SJCRH30 (cell line): ENCODE measurements around the gene SMAD9. TPM values are rescaled to one million over a fixed set of nuclear protein-coding genes. Genes with fewer than 3 reads are reported as not detected.

Experiments
- DNase-seq, 2 experiments: peaks; one replicate each; pipeline ENCODE4 v3.0.0-alpha.2; 2015 to 2020
- H3K27ac ChIP-seq: fragments of 250-450 bp; sonication (Bioruptor Pico); 2 replicates; pipeline ENCODE4 v1.5.1; 2020; ENCODE audit warnings: mild to moderate bottlenecking, moderate library complexity
- H3K27me3 ChIP-seq: fragments of 250-450 bp; sonication (Bioruptor Pico); 2 replicates; pipeline ENCODE4 v1.5.1; 2020; ENCODE audit warnings: mild to moderate bottlenecking, moderate library complexity
- H3K36me3 ChIP-seq: fragments of 250-450 bp; sonication (Bioruptor Pico); 2 replicates; pipeline ENCODE4 v1.5.1; 2020; ENCODE audit warnings: mild to moderate bottlenecking, moderate library complexity
- H3K4me1 ChIP-seq: fragments of 250-450 bp; sonication (Bioruptor Pico); 2 replicates; pipeline ENCODE4 v1.5.1; 2020; ENCODE audit warnings: mild to moderate bottlenecking, moderate library complexity
- H3K4me3 ChIP-seq: fragments of 250-450 bp; sonication (Bioruptor Pico); 2 replicates; pipeline ENCODE4 v1.5.1; 2020; ENCODE audit warnings: mild to moderate bottlenecking, moderate library complexity
- H3K9me3 ChIP-seq: fragments of 250-450 bp; sonication (Bioruptor Pico); replicated peaks from 2 replicates; pipeline ENCODE4 v1.5.1; 2020; ENCODE audit warnings: mild to moderate bottlenecking, moderate library complexity
- total RNA-seq: library from RNA; depleted of rRNA; stranded (reverse); fragments of >200 nt; shearing (Covaris generic); gene quantifications from 2 replicates; pipeline ENCODE4 v1.2.3, GENCODE V29; 2014; rRNA removed

SMAD9 gene
- total RNA-seq, 1 experiment from 2014 or later = 17.8 TPM

DNA sequence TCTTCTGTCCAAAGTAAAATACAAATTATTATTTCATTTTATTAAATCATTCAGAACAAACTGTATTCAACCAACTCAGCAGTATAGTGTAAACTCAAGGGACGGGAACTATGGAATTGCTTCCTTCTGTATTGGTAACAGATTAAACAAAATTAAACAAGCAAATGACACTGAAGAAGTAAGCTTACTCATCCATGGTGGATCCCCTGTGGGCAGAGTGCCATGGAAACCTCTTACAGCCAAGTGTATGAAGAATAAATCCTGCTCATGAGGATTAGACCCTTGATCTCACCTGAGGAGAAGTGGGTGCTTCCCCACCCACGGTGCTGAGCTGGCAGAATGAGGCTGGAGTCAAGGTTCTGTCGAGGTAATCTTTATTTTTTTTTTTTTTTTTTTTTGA lies 119.0 kb downstream of the SMAD9 start:
- no peak overlapping the region for H3K4me3 ChIP-seq
- H3K27ac ChIP-seq = no peak overlapping the region
- no peaks in the 10 kb centered on the region for H3K4me1 ChIP-seq
- H3K27me3 ChIP-seq = no peaks in the 10 kb centered on the region
- no peaks in the 10 kb centered on the region for H3K9me3 ChIP-seq
- DNase-seq = no peak
- no peaks in the 10 kb centered on the region for H3K36me3 ChIP-seq

GRCh38 chr13:36796052-36796451 lies 124.0 kb downstream of the SMAD9 start:
- Histone ChIP-seq H3K4me1 (no peaks in the 10 kb centered on the region), H3K9me3 (no peaks in the 10 kb centered on the region), H3K4me3 (no peak overlapping the region), H3K36me3 (no peaks in the 10 kb centered on the region), H3K27me3 (no peaks in the 10 kb centered on the region), H3K27ac (no peak overlapping the region)
- no peak for DNase-seq

DNA sequence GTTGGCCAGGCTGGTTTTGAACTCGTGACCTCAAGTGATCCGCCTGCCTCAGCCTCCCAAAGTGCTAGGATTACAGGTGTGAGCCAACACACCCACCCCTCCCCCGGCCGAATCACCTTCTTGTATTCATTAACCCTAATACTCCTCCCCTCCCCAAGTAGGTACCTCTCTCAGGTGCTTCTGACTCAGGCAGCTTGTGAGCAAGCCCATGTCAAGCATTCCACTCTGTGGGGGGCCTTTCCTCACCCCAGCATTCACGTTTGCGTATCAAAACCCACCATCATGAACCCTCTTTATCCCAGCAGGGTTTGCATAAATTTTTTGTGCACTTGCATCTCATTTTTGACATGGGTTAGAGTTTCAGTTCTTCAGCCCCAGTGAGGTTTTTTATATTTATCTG lies 124.6 kb downstream of the SMAD9 start:
- H3K9me3 ChIP-seq = no peaks in the 10 kb centered on the region
- H3K36me3 ChIP-seq = no peaks in the 10 kb centered on the region
- H3K27me3 ChIP-seq = 0 out of 2 replicates have a peak, but pooled peaks cover under 1% of the 10 kb centered on the region
- no peak overlapping the region for H3K4me3 ChIP-seq
- no peak for DNase-seq
- H3K27ac ChIP-seq = no peak overlapping the region
- H3K4me1 ChIP-seq = no peaks in the 10 kb centered on the region

Other genes starting within 250 kb of the SMAD9 start
- gene SERTM1, start 246.2 kb downstream of the SMAD9 start, total RNA-seq = 0.12 TPM in 1 of 2 replicates, not detected in the other
- gene RFXAP, start 101.0 kb downstream of the SMAD9 start, total RNA-seq = 7.3 and 8.9 TPM in 2 replicates
- gene ALG5, start 79.1 kb upstream of the SMAD9 start, total RNA-seq = 41.2 and 43.1 TPM in 2 replicates
- 108 TPM in 2 replicates for gene EXOSC8, start 80.5 kb upstream of the SMAD9 start, total RNA-seq
- 72.6 and 88.7 TPM in 2 replicates for gene SUPT20H, start 139.4 kb upstream of the SMAD9 start, total RNA-seq
- gene CSNK1A1L, start 185.4 kb upstream of the SMAD9 start, total RNA-seq = not detected in 2 replicates